Heart left ventricle (tissue), 13 donors: ENCODE data around the gene COX18.

Source experiments
- CTCF ChIP-seq, 12 donors: fragments of 200-600 bp; sonication (generic) in 4 of 12; IDR thresholded peaks; one replicate each; pipeline versions ENCODE4 v1.5.0 to v1.8.0; 2018 to 2022; ENCODE audit warnings: antibody characterized with exemption in 12 of 12, mild to moderate bottlenecking in 5 of 12
- POLR2A ChIP-seq, 2 donors: fragments of 450-650 bp; IDR thresholded peaks; one replicate each; pipeline ENCODE4 v1.6.1; 2017; ENCODE audit warnings: antibody characterized with exemption in 2 of 2, mild to moderate bottlenecking in 2 of 2, moderate library complexity in 2 of 2
- donor health status: ischemic (EF 13 %, LVEDD 7.1; RV severe dilation, severe dysfunction).
- donor health status: DM: no; HTN: yes; CAD: no.
- donor health status: DM: no; HTN: no; CAD: no.
- donor health status: ischemic (EF 25% LVEDD 6.9; RV normal size, moderate dysfunction).
- donor health status: ischemic (EF 25% LVEDD 5.7; RV mildly dilated, moderate dysfunction).
- donor health status: ischemic (EF 35%, LVEDD 5.7; RV mildly dilated, moderate dysfunction).
- donor health status: nonischemic (EF 11% LVEDD 7.7; RV severe dilation, severe dysfunction).
- donor health status: DM: yes; HTN: yes; CAD: no.
- donor health status: PGD.
- donor health status: ischemic (EF 29% LVEDD 5.4; RV normal size, mild dysfunction).
- donor health status: nonischemic (EF 23%, LVEDD 6.1; RV moderate dilation, normal function).

GRCh38 chr4:73011629-73011985, 57.9 kb downstream of the COX18 start:
- TF ChIP-seq CTCF (IDR thresholded peaks at IDR 0.05) (no peak), POLR2A (IDR thresholded peaks at IDR 0.05) (no peak)
